K562 (cell line): Measurements from ENCODE around the gene DPYSL4. TPM values are rescaled to one million over a fixed set of nuclear protein-coding genes. Genes with fewer than 3 reads are reported as not detected.

ENCODE experiments used
- ATAC-seq: fragments of 200-7000 bp; cut with Tn5 transposase; 3 replicates; pipeline ENCODE4 v1.9.1; 2020; ENCODE audit warnings: moderate library complexity
- BruUV-seq: library from RNA; stranded (reverse); fragments of 400-500 nt; replicated peaks from 2 replicates; lab custom pipeline; 2021; lab: Mats Ljungman, UMichigan
- CTCF ChIA-PET: fragments of 300-600 bp; formaldehyde crosslinking; extraction: SDS; loops from one replicate; lab custom pipeline; 2021; ENCODE audit warnings: low intra/inter-chr PET ratio; lab: Yijun Ruan, JAX
- POLR2A ChIA-PET: fragments of 300-600, 350-650 bp; sonication (Branson Sonifier 250); formaldehyde crosslinking; extraction: SDS; loops from one replicate; lab custom pipeline; 2021; ENCODE audit warnings: antibody characterized with exemption, inconsistent platforms; lab: Yijun Ruan, JAX
- DNase-seq, 4 experiments: peaks; one replicate each; pipeline versions ENCODE4 v3.0.0 to v3.0.0-alpha.2; 2011 to 2018; ENCODE audit warnings: low spot score in 3 of 4, mixed read lengths in 3 of 4; ENCODE audit errors: extremely low read depth in 1 of 4
- FAIRE-seq: peaks from 2 replicates; lab custom pipeline; 2011; peaks lifted over from hg19 to GRCh38; lab: Jason Lieb, UNC
- H2AFZ ChIP-seq: 2 replicates; pipeline ENCODE4 v1.6.0; 2011; ENCODE audit warnings: low read depth, low read length, control low read depth, inconsistent platforms
- H3K27ac ChIP-seq: fragments of 200-600 bp; 3 replicates; pipeline ENCODE4 v1.8.0; 2011; ENCODE audit warnings: low read depth, mild to moderate bottlenecking, control low read depth, inconsistent platforms, low read length, moderate library complexity, mixed read lengths; ENCODE audit errors: extremely low read depth
- H3K27me3 ChIP-seq, 2 experiments: fragments of 300-600 bp in 1 of 2; 2 replicates in 1 of 2; 3 replicates in 1 of 2; pipeline versions ENCODE4 v1.6.0 to v1.8.0; 2011; ENCODE audit warnings: inconsistent platforms in 2 of 2, low read length in 2 of 2, mild to moderate bottlenecking in 1 of 2, mixed read lengths in 1 of 2, moderate library complexity in 1 of 2; ENCODE audit not compliant: control insufficient read depth in 2 of 2, insufficient read depth in 2 of 2
- H3K36me3 ChIP-seq: fragments of 300-600 bp; 3 replicates; pipeline ENCODE4 v1.8.0; 2011; ENCODE audit warnings: mild to moderate bottlenecking, low read length, inconsistent platforms; ENCODE audit not compliant: control insufficient read depth, insufficient read depth
- H3K4me1 ChIP-seq, 2 experiments: fragments of 200-600 bp in 1 of 2; replicated peaks in 1 of 2; 2 replicates in 1 of 2; 3 replicates in 1 of 2; pipeline versions ENCODE4 v1.5.1 to v1.8.0; 2011; ENCODE audit warnings: inconsistent platforms in 2 of 2, low read length in 2 of 2, mild to moderate bottlenecking in 1 of 2, mixed read lengths in 1 of 2, moderate library complexity in 1 of 2; ENCODE audit not compliant: control insufficient read depth in 2 of 2, insufficient read depth in 2 of 2
- H3K4me2 ChIP-seq: 2 replicates; pipeline ENCODE4 v1.6.1; 2011; ENCODE audit warnings: low read length, control low read depth, inconsistent platforms, mixed read lengths; ENCODE audit not compliant: insufficient read depth
- H3K4me3 ChIP-seq: fragments of 200-600 bp; sonication (generic), shearing (Covaris generic); 2 replicates; pipeline ENCODE4 v1.5.1; 2016; ENCODE audit warnings: control low read depth, inconsistent platforms
- H3K79me2 ChIP-seq: fragments of 200-600 bp; 3 replicates; pipeline ENCODE4 v1.8.0; 2011; ENCODE audit warnings: low read length, inconsistent platforms; ENCODE audit not compliant: control insufficient read depth, insufficient read depth
- H3K9ac ChIP-seq, 2 experiments: 2 replicates each; pipeline versions ENCODE4 v1.6.0 to v1.6.1; 2011; ENCODE audit warnings: low read depth in 2 of 2, low read length in 2 of 2, control low read depth in 1 of 2, inconsistent platforms in 1 of 2, mild to moderate bottlenecking in 1 of 2, mixed read lengths in 1 of 2; ENCODE audit not compliant: insufficient read depth in 1 of 2
- H3K9me1 ChIP-seq: one replicate; pipeline ENCODE4 v1.6.0; 2011; ENCODE audit warnings: inconsistent platforms, mild to moderate bottlenecking, low read length, moderate library complexity; ENCODE audit not compliant: control insufficient read depth, insufficient read depth
- H3K9me3 ChIP-seq: replicated peaks from 2 replicates; pipeline ENCODE4 v1.5.1; 2011; ENCODE audit warnings: low read depth, low read length, inconsistent platforms; ENCODE audit not compliant: control insufficient read depth, insufficient read depth
- H4K20me1 ChIP-seq: replicated peaks from 2 replicates; pipeline ENCODE4 v1.6.1; 2011; ENCODE audit warnings: low read length, inconsistent platforms, mixed read lengths; ENCODE audit not compliant: control insufficient read depth, insufficient read depth
- BHLHE40 ChIP-seq: IDR thresholded peaks from 2 replicates; pipeline ENCODE4 v1.6.1; 2011; ENCODE audit warnings: low read length, improper control_type of control experiment
- BRD4 ChIP-seq: fragments of 200-600 bp; sonication (generic); IDR thresholded peaks from 2 replicates; pipeline ENCODE4 v1.6.1; 2017; ENCODE audit warnings: inconsistent platforms
- DLX4 ChIP-seq: fragments of 250-450 bp; sonication (Bioruptor Pico); IDR thresholded peaks from 2 replicates; pipeline ENCODE4 v1.6.1; 2021; ENCODE audit warnings: mild to moderate bottlenecking
- GTF2E2 ChIP-seq: fragments of 200-800 bp; sonication (Bioruptor generic); IDR thresholded peaks from 2 replicates; pipeline ENCODE4 v1.6.1; 2016; ENCODE audit warnings: missing genetic modification characterization, missing compliant biosample characterization
- HDAC1 ChIP-seq, 2 experiments: fragments of 450-650 bp; IDR thresholded peaks; 2 replicates each; pipeline ENCODE4 v1.6.1; 2016 to 2017; ENCODE audit warnings: inconsistent platforms in 1 of 2, mild to moderate bottlenecking in 1 of 2, moderate library complexity in 1 of 2
- NR2C2 ChIP-seq, 2 experiments: fragments of 200-800 bp in 1 of 2; sonication (Bioruptor generic) in 1 of 2; sonication (generic) in 1 of 2; formaldehyde crosslinking in 1 of 2; IDR thresholded peaks; 2 replicates each; pipeline versions ENCODE4 v1.6.1 to v1.8.0; 2016 to 2022; ENCODE audit warnings: mild to moderate bottlenecking in 1 of 2, missing compliant biosample characterization in 1 of 2, missing genetic modification characterization in 1 of 2, missing genetic modification reagents in 1 of 2
- SPI1 ChIP-seq: IDR thresholded peaks from 2 replicates; pipeline ENCODE4 v1.6.1; 2011; ENCODE audit warnings: low read depth, low read length, control low read depth, borderline replicate concordance
- ZMIZ1 ChIP-seq, 2 experiments: fragments of 150-350 bp in 1 of 2; IDR thresholded peaks; 2 replicates each; pipeline ENCODE4 v1.6.1; 2012 to 2016; ENCODE audit warnings: low read depth in 2 of 2, low read length in 2 of 2, mild to moderate bottlenecking in 1 of 2, moderate library complexity in 1 of 2
- ZNF146 ChIP-seq: IDR thresholded peaks from one replicate; pipeline ENCODE4 v1.6.1; 2018; ENCODE audit warnings: missing compliant biosample characterization; ENCODE audit not compliant: unreplicated experiment
- ZNF408 ChIP-seq: fragments of 250-450 bp; sonication (Bioruptor Pico); IDR thresholded peaks from 2 replicates; pipeline ENCODE4 v1.4.0; 2020; ENCODE audit warnings: low read depth, mild to moderate bottlenecking, moderate library complexity
- WGBS: fragments of 100-300 bp; shearing (Covaris generic); methylation state at CpG from one replicate; pipeline ENCODE4 v1.1.6; 2016; ENCODE audit warnings: low coverage, mixed read lengths; ENCODE audit not compliant: insufficient coverage; ENCODE audit errors: missing lambda C conversion rate; 5-methylcytosine and 5-hydroxymethylcytosine counted together
- in situ Hi-C: fragments of 300-500 bp; cut with MboI; formaldehyde crosslinking; loops from 4 replicates; pipeline ENCODE4 v1.15.0; 2018; ENCODE audit warnings: inconsistent platforms, mixed read lengths
- intact Hi-C: fragments of 100-400 bp; cut with micrococcal nuclease; formaldehyde crosslinking; loops from 2 replicates; pipeline ENCODE4 v1.14.2; 2022
- polyA plus RNA-seq, 8 experiments: library from polyadenylated mRNA; depleted of rRNA in 4 of 8; stranded (reverse) in 5 of 8; unstranded in 3 of 8; fragments of >200 nt; fragmentation: Nextera tagmentation in 2 of 8; fragmentation: Illumina TruSeq in 1 of 8; extraction: Ambion mirVana in 2 of 8; extraction: Trizol in 1 of 8; gene quantifications; 2 replicates each; pipeline versions ENCODE4 v1.2.1 to v1.2.3, GENCODE V29; 2011 to 2014; ENCODE audit warnings: inconsistent platforms in 1 of 8, missing spikeins in 1 of 8
- total RNA-seq, 7 experiments: library from RNA; depleted of rRNA in 6 of 7; stranded (reverse); fragments of >200 nt in 6 of 7; fragmentation: Illumina TruSeq in 2 of 7; extraction: Trizol in 2 of 7; gene quantifications; 2 replicates each; pipeline versions ENCODE4 v1.2.1 to v1.2.3, GENCODE V29; 2011 to 2021; ENCODE audit warnings: low replicate concordance in 1 of 7

The DPYSL4 gene
- total and polyA plus RNA-seq, 9 of the 15 experiments (the other 6 are each of a cell fraction or from before 2014, with no cell fraction given), result 0.03 TPM; not detected in 8

GRCh38 chr10:132178046-132178445 is 8.7 kb upstream of the DPYSL4 start:
- H4K20me1 ChIP-seq, result no peaks in the 10 kb centered on the region
- intact Hi-C loops, result no loop called here
- H3K9ac ChIP-seq, result no peak overlapping the region
- TF ChIP-seq NR2C2 (CRISPR knock-in tag; IDR thresholded peaks at IDR 0.05), result no peak
- no peak for TF ChIP-seq NR2C2 (tag; IDR thresholded peaks at IDR 0.05)
- no peak for TF ChIP-seq ZNF408
- no peak for TF ChIP-seq ZNF146 (CRISPR knock-in tag)
- TF ChIP-seq, all 486 proteins: peak for 0
- no peaks in the 10 kb centered on the region for H3K36me3 ChIP-seq
- H3K4me3 ChIP-seq, result no peak overlapping the region
- WGBS, result 0% methylated on average over 5 of the region's 6 CpGs
- no peaks in the 10 kb centered on the region; a peak in 1 of 5 replicates for H3K4me1 ChIP-seq
- H3K9me3 ChIP-seq, result 0 out of 2 replicates have a peak, but pooled peaks cover 3% of the 10 kb centered on the region
- FAIRE-seq (no peak), DNase-seq (no peak), ATAC-seq (no peak)
- no peak overlapping the region for H2AFZ ChIP-seq
- POLR2A ChIA-PET, result no interaction called here
- no peak overlapping the region for H3K4me2 ChIP-seq
- in situ Hi-C loops, result no loop called here
- no peak overlapping the region for H3K27ac ChIP-seq
- CTCF ChIA-PET, result no interaction called here
- no TSS peak for BruUV-seq
- H3K79me2 ChIP-seq, result no peaks in the 10 kb centered on the region
- H3K9me1 ChIP-seq, result no peaks in the 10 kb centered on the region
- H3K27me3 ChIP-seq, result peaks cover 2 to 23% of the 10 kb centered on the region in 2 experiments; a peak in 2 of 5 replicates

- intact Hi-C loops, result no loop called here
- no peak overlapping the region for H3K4me3 ChIP-seq
- H3K27me3 ChIP-seq, result peaks cover 2 to 25% of the 10 kb centered on the region in 2 experiments; a peak in 2 of 5 replicates
- H4K20me1 ChIP-seq, result no peaks in the 10 kb centered on the region
- no peak overlapping the region for H3K27ac ChIP-seq
- no peak overlapping the region for H3K9ac ChIP-seq
- no peak overlapping the region for H2AFZ ChIP-seq
- ATAC-seq (no peak), FAIRE-seq (no peak), DNase-seq (no peak)
- BruUV-seq, result no TSS peak
- no peaks in the 10 kb centered on the region; a peak in 1 of 5 replicates for H3K4me1 ChIP-seq
- in situ Hi-C loops, result no loop called here
- H3K9me1 ChIP-seq, result no peaks in the 10 kb centered on the region
- no peak overlapping the region for H3K4me2 ChIP-seq
- H3K9me3 ChIP-seq, result no peaks in the 10 kb centered on the region
- 1% methylated on average over 14 of the region's 23 CpGs for WGBS
- no peaks in the 10 kb centered on the region for H3K79me2 ChIP-seq
- H3K36me3 ChIP-seq, result no peaks in the 10 kb centered on the region
- CTCF ChIA-PET, result no interaction called here
- POLR2A ChIA-PET, result interaction anchor here (0.6 to 0.7 kb wide), 2 partner anchors 153 to 195 kb away, joined by 4 read pairs; no protein-coding TSS in a partner anchor
- TF ChIP-seq BRD4 (no peak), SPI1 (no peak), BHLHE40 (no peak), GTF2E2 (no peak), HDAC1 (IDR thresholded peaks at IDR 0.05) (no peak), ZMIZ1 (IDR thresholded peaks at IDR 0.05; ENCODE audit: low read depth in 2 of 2, low read length in 2 of 2) (no peak), DLX4 (no peak)
Observed at GRCh38 chr10:132178672-132179545, 7.8 kb upstream of the DPYSL4 start.
